ENCODE measurements around the gene NUDT12.

DNA sequence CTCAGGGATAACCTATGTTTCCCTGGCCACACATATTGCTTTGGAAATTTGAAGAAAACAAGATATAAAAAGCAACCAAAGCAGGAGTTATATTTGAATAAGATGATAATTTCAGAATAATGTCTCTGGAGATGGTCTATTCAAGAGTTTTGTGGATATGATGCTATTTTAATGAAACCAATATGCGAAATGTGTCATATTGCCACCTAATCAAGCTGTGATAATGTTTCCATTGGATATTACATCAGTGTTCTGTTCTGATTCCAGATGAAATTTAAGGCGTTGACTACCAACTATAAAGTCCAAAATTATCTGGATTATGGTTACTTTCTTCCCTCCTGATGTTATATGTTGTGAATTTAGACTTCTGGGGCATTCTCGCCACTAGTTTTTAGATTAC is 27.6 kb upstream of the NUDT12 start:
- TF ChIP-seq, protein P1, sequence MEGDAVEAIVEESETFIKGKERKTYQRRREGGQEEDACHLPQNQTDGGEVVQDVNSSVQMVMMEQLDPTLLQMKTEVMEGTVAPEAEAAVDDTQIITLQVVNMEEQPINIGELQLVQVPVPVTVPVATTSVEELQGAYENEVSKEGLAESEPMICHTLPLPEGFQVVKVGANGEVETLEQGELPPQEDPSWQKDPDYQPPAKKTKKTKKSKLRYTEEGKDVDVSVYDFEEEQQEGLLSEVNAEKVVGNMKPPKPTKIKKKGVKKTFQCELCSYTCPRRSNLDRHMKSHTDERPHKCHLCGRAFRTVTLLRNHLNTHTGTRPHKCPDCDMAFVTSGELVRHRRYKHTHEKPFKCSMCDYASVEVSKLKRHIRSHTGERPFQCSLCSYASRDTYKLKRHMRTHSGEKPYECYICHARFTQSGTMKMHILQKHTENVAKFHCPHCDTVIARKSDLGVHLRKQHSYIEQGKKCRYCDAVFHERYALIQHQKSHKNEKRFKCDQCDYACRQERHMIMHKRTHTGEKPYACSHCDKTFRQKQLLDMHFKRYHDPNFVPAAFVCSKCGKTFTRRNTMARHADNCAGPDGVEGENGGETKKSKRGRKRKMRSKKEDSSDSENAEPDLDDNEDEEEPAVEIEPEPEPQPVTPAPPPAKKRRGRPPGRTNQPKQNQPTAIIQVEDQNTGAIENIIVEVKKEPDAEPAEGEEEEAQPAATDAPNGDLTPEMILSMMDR (conservative IDR thresholded peaks at IDR 0.05) = no peak
- TF ChIP-seq EZH2 (IDR thresholded peaks at IDR 0.05; ENCODE audit: low read depth) = no peak
